NCI-H146 (cell line): ENCODE data around the gene PFKP.
"Not testable (repeated sequence)": the region's sequence is repeated elsewhere in the genome, so short reads cannot be mapped to it uniquely, and the experiment has no call there.

Experiments used
- DNase-seq: peaks from one replicate; lab custom pipeline; 2025; lab: John Stamatoyannopoulos, UW

PFKP gene

DNA sequence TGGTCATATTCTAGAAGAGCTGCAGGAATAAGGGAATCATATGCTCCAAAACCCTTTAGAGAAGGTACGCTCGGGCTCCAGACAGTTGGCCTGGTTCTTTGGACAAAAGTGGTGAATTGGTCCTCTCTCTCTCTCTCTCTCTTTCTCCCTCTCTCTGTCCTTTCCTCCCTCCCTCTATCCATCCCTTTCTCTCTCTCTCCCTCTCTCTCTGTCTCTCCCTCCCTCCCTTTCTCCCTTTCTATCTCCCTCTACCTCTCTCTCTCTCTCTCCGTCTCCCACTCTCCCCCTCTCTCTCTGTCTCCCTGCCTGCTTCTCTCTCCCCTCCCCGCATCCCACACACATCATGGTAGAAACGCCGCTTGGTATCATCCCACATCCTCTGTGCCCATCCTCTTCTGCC is 19.8 kb upstream of the PFKP start:
- DNase-seq, result no peak

DNA sequence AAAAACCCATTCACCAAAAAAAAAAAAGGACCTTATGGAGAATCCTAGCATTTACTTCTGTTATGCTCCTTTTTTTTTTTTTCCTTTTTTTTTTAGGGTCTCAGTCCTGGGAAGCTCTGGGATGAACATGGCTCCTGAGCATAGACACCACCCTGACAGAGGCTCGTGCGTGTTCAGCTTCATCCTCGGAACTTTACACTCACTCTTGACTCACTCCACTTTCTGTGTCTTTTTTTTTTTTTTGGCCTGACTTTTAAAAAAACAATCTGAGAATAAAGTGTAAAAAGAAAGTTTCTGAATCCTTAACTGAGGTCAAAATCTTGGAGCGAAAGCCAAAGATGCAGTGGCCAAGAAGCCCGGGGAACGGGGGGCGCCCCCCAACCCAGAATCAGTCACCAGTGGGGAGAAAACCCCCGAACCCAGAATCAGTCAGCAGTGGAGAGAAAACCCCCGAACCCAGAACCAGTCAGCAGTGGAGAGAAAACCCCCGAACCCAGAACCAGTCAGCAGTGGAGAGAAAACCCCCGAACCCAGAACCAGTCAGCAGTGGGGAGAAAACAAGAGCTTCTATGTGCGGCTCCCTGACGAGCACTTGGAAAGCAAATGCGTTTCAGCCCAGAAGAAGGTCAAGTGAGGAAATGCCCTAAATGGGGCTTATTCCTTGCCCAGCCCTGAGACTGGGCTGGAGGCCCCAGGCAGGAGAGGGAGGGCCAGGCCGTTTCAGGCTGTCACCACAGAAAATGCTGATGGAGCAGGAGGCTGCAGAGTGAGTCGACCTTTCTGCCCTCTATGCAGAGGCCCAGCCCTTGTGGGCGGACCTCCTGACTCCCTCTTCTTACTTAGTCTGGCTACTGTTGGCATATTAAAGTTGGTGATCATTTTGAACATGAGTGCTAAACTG is 19.0 kb upstream of the PFKP start:
- no peak for DNase-seq

DNA sequence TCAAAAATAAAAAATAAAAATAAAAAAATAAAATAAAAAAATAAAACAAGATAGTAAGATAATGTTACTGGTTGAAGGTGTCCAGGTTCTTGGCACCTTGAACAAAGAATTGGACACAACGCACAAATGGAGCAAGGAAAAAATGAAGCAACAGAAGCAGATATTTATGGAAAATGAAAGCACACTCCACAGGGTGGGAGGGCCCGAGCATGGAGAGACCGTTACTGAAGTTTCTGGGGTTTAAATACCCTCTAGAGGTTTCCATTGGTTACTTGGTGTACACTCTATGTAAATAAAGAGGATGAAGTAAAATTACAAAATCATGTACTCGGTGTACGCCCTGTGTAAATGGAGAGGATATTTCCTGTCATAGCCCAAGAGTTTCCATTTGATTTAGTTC is 15.7 kb upstream of the PFKP start:
- no peak for DNase-seq

DNA sequence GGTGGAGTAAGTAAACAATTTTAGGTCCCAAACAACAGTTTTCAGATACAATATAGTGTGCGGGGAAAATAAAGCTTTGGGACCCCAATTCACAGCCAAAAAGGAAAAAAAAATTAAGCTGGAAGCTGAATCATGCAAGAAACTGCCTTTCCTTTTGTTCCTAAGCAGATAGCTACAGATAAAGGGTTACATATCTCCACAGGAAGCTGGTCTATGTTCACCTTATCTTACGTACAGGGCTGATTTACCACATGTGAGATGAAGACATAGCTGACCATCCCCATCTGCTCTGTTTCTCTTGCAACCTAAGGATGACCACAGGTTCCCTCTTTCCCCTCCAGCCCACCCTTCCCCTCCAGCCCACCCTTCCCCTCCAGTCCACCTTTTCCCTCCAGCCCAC is 14.2 kb upstream of the PFKP start:
- DNase-seq, result no peak

DNA sequence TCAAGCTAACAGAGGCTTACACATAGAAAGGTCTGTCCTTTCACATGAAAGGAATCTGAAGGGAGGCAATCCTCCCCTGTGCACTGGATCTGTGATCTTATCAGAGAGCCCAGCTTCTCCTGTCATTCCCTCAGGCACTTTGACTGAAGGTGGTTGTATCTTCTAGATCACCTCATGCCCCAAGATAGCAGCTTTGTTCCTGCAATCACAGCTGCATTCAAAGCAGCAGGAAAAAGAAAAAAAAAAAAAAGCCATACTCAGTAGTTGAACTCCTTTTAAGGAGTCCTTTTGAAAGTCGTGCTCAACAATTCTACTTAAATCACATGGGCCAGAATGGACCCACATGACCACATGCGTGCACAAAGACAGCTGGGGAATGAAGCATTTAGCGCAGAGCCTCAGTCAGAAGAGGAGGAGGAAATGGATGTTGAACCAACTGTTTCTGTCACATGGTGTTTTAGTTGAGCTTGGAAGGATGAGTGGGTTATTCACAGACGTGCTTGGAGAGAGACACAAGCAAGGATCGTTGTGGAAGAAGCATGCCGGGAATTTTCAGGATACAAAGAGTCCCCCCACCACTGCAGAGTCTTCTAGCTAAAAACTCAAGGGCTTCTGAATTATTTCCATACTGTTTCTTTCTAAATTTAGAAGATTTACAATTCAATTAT is 13.0 kb upstream of the PFKP start:
- no peak for DNase-seq

DNA sequence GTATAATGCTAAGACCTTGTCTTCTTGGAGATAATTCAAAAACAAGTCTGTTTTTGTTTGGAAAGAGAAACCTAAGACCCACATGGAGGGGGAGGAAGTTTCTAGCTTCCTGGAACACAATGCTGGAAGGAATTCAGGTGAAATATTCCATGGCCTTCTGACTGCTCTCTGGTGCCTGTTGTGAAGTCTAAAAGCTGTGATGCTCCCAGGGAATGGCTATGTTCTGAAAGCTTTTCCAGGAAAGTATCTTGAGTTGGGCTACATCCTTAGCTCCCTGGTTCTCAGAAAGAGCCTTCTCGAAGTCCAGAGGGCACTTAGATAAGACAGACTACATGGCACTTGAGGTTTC is 12.5 kb upstream of the PFKP start:
- DNase-seq, result no peak

DNA sequence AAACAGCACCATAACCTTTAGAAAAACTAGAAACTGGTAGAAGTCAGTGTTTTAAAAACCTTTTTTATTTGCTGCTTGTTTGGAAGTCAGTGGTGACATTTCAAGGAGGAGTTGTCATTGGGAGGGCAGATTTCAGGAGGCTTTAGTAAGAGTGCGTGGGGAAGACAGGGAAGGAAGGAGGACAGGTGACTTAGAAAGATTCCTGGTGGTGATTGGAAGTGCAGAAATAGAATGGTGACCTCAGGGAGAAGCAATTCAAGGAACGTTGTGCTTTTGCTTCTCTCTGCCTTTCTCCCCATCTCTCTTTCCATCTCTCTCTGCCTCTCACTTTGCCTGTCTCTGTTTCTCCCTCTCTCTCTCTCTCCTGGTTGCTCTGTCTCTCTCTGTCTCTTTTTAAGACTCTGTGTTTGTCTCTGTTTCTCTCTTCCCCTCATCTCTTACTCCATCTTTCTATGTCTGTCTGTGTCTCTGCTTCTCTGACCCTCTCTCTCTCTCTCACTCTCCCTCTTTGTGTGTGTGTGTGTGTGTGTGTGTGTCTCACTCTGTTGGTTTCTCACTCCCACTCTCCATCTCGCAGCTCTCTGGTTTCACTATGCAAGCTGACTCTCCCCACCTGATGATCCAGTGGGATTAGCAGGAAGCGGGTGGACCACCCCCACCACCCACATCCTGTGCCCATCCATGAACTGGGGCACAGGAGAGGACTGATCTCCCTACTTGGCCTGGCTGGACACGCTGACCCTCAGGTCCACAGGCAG is 10.9 kb upstream of the PFKP start:
- DNase-seq, result no peak

DNA sequence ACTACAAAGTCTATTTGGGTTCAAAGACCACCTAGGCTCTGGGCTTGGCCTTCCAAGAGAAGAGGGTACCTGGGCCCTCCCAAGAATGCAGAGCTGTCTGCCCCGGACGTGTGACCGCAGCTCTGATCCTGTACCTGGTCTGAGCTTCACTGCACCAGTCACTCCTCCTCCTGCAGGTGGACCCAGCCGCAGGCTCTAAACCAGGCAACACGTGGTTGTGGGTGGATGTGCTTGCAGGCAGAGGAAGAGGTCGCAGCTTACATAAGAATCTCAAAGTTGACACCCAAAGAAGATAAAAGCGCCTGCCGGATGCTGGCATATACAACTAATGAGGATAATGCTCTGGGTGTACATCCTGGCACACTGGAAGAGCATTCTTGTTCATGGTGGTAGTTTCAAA is 9.4 kb upstream of the PFKP start:
- peak; percentile 47 for DNase-seq

DNA sequence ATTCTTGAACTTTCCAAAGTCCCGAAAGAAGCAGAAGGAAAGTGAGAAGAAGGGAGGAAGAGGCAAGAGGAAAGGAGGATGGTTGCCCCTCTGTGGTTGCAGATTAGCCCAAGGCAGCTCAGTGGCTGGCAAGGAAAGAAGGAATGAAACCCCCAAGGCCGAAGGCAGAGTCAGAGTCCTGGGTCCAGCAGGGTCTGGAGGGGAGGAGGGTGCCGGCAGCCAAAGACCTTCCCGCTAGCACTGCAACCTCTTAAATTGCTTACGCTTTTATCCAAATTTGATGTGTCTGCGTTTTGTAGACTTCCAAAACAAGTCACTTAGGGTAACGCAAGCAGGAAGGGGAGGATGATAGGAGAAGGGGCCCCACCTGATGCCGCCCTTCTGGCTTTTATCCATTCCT is 7.4 kb upstream of the PFKP start:
- no peak for DNase-seq

DNA sequence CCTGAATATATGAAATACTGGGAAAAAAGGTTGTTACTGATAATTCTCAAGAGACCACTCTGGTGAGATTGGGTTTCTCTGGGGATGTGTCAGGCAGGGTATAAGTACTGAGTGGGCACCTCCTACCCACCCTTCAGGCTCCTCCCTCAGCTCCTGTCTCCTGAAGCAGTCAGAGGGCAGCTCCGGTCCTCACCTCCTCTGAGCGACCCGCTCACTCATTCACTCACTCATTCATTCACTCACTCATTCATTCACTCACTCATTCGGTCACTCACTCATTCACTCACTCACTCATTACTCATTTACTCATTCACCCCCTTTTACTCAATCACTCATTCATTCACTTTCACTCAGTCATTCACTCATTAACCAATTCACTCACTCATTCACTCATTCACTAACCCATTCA is 6.9 kb upstream of the PFKP start:
- DNase-seq, result no peak

DNA sequence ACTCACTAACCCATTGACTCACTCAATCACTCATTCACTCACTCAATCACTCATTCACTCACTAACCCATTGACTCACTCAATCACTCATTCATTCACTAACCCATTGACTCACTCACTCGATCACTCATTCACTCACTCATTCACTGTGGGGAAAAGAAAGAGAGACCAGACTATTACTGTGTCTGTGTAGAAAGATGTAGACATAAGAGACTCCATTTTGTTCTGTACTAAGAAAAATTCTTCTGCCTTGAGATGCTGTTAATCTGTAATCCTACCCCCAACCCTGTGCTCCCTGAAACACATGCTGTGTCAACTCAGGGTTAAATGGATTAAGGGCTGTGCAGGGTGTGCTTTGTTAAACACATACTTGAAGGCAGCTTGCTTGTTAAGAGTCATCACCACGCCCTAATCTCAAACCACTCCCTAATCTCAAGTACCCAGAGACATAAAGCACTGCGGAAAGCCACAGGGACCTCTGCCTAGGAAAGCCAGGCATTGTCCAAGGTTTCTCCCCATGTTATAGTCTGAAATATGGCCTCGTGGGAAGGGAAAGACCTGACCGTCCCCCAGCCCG is 5.9 kb upstream of the PFKP start:
- DNase-seq, result not testable (repeated sequence)

DNA sequence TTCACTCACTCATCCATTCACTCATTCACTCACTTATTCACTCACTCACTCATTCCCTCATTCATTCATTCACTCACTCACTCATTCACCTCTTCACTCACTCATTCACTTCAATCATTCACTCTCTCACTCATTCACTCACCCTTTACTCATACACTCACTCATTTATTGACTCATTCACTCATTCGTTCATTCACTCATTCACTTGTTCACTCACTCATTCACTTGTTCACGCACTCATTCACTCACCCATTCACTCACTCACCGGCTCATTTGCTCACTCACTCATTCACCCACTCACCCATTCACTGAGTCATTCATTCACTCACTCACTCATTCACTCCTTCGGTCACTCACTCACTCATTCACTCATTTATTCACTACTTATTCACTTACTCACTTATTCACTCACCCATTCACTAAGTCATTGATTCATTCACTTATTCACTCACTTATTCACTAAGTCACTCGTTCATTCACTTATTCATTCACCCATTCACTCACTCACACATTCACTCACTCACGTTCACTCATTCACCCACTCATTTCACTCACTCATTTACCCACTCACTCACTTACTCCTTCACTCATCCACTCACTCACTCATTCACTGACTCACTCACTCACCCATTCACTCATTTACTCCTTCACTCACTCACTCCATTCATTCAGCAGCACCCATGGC is 4.7 kb upstream of the PFKP start:
- DNase-seq, result no peak

DNA sequence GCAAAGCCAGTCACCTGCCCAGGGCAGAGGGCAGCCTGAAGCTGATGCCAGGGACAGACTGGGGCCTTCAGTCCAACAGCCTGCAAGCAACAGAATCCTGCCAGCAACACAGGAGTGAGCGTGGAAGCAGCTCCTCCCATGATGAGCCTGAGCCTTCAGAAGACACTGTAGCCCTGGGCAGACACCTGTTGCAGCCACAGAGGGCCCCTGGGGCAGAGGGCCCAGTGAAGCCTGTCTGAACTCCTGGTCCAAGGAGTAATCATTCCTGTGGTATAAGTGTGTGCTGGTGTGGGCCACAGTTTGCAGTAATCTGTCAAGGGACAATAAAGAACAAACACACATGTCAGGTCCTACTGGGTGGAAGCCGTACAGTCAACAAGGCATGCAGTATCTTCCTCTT is 2.9 kb upstream of the PFKP start:
- DNase-seq, result no peak

DNA sequence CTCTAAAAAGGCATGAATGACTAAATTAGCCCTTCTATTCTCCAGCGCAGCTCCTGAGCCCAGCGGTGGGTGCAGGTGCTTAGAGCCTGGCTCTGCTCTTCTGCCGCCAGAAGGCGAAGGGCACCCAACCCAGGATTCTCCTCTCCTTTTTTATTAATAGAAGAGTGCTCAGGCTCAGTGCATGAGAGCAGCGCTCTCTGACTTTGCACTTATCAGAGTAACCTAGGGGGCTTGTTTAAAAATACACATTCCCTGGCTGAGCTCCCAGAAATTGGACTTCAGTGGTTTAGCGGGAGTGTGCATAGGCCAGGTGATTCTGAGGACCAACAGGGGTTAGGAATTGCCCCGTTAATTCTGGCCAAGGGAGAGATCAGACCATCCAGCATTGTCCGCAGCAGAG is 1.7 kb upstream of the PFKP start:
- DNase-seq, result peak; percentile 72

DNA sequence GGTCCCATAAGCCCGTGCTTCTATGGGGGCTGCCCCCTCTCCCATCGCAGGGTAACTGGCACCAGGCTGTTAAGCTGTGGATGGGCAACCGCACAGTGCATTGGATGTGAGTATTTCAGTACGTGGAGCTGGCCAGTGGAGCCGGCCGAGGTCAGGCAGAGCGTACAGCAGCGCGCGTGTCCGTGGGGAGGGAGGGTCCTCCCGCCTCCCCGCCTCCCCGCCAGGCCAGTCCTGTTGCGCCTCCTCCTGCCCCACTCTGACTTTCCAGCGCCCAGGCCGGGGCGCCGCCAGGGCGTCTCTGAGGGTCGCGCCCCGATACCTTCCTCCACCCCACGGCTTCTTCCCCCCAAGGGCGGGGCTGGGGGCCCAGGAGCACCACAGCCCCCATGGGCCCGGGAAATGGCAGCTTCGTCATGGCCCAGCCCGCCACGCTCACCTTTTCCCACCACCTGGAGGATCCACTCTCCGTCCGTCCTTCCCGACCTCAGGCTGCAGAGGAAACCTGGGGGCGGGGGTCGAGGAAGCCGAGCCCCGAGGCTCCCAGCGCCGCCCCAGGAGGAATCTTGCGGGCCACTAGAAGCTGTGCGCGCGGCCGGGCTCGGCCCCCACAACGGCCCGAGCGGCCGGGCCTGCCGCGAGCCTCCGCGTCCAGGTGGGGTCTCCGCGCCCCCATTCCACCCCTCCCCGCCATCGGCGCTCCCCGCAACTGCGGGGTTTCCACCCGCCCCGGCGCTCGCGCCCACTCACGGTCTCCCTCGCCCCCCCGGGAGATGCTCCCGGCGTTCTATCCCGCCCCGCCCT is 831 bp upstream of the PFKP start:
- DNase-seq, result peak; percentile 53

DNA sequence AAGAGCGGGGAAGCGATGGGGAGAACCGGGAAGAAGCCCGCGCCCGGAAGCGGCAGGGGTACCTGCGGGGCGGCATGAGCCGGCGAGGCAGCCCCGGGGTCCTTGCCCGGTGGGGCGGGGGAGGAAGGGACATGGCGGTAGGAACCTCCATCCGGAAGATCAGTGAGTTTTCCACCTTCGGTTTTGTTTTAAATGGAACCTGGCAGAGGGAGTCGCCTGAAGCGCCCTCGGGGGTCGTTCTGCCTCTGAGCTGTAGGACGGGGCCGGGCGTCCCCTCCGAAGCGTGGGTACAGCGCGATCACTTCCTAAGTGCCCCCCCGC is 471 bp downstream of the PFKP start:
- DNase-seq, result peak; percentile 71

DNA sequence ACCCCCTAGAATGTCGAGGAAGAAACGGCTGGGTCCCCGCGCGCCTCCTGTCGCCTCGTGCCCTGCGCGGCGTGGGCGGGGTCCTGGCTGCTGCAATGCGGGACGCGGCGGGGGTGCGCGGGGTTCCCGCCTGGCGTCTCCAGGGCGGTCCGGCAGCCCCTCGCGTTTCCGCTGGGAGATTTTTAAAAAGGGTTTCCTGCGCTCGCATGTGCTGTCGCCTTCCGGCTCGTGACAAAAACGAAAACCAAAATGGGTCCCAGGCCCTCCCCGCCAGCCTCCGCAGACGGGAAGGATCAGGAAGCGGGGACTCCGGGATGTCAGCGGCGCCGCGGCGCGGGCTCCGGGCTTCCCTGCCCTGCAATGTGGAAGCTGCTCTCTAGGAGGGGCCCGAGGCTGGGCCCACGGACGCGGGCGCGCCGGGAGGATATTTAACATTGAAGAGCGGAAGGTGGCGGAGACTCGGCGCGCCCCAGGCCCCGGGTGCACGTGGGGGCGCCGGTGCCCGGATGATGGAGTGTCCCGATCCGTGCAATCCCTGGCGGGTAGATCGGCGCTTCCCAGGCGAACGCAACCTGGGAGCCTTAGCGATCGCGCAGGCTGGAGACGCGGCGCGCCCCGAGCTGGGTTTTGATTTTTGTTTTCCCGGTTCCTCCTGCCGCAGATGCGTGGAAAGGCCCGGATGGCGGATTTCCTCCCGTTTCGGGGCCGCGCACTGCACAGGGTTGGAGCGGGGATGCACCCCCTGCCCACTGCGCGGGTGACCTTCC is 1.0 kb downstream of the PFKP start:
- peak; percentile 76 for DNase-seq

DNA sequence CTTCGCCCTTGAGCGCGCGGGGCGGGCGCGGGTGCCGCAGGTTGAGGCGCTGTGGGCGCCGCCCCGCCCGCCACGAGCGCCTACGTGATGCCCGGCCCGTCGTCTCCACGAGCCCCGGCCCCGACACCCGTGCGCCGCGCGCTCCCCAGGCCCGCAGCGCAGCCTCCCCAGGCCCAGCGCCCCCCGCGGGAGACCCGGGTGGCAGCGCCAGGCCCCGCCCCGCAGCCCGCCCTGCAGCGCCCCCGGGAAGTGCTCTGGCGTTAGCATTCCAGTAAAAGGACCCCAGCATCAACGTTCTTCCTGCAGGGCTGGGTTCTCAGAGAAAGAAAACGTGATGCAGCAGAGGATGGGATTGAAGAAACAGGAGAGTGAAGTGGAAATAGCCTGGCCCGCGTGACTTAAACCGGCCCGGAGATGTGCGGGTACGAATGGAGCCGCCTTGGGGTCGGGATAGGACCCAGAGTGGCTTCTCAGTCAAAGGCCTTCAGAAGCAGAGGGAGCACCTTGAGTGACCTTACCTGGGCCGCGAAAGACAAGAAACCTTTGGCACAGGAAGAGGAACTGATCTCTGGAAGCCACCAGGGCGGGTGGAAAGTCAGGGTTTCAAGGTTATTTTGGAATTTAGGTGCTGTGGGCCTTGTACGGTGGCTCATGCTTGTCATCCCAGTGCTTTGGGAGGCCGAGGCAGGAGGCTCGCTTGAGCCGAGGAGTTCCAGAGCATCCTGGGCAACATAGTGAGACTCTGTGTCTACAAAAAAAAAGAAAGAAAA is 1.8 kb downstream of the PFKP start:
- peak; percentile 53 for DNase-seq

DNA sequence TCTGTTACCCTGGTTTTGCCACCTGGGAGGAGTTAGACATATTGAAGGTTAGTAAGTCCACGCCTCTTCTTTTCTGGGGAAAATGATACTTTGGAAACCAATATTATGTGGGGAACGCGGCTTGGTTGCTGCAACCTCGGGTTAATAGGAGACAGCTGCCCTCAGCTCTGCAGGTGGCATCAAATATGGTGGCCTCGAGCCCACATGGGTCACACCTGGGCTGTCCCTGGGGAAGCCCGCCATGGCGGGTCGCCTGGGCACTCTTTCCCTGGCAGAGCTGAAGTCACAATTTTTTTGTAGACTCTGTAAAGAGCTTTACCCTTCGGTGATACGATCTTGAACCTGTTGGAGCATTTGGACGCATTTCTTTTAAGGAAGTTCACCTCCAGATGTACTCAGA is 2.5 kb downstream of the PFKP start:
- no peak for DNase-seq
